H1 (cell line): ENCODE data around the gene MORN5. TPM values are rescaled to one million over a fixed set of nuclear protein-coding genes. Genes with fewer than 3 reads are reported as not detected.

Experiments
- SIRT6 ChIP-seq: IDR thresholded peaks from one replicate; pipeline ENCODE4 v1.7.1; 2012; ENCODE audit warnings: low read length, inconsistent platforms
- TAF7 ChIP-seq: optimal IDR thresholded peaks from 2 replicates; pipeline ENCODE3; 2011; ENCODE audit warnings: low read depth, mild to moderate bottlenecking, inconsistent platforms, low read length, moderate library complexity, borderline replicate concordance
- TBP ChIP-seq: IDR thresholded peaks from 2 replicates; pipeline ENCODE4 v1.6.1; 2011; ENCODE audit warnings: low read depth, low read length, improper control_type of control experiment
- polyA plus RNA-seq, 7 experiments: library from polyadenylated mRNA; depleted of rRNA in 3 of 7; stranded (reverse) in 5 of 7; unstranded in 2 of 7; fragments of >200 nt in 5 of 7; fragments of 200-250 nt in 2 of 7; gene quantifications; 1 replicate in 5 of 7; 2 replicates in 1 of 7; 4 replicates in 1 of 7; pipeline versions ENCODE4 v1.2.1 to v1.2.3, GENCODE V29; 2011 to 2013; ENCODE audit warnings: missing spikeins in 2 of 7, mixed read lengths in 2 of 7
- total RNA-seq: library from RNA; stranded (reverse); fragmentation: NEBNext Ultra II Directional; extraction: Animal tissue kit (Norgen Biotek cat#: 25700); gene quantifications from 2 replicates; pipeline ENCODE4 v1.2.1, GENCODE V29; 2021
- TF ChIP-seq, protein P1 (sequence below), 3 experiments: IDR thresholded peaks; 1 replicate in 2 of 3; 2 replicates in 1 of 3; pipeline versions ENCODE4 v1.5.1 to v1.6.1; 2011; ENCODE audit warnings: low read length in 3 of 3, mild to moderate bottlenecking in 3 of 3, inconsistent platforms in 2 of 3, low read depth in 1 of 3, moderate library complexity in 1 of 3; ENCODE audit not compliant: insufficient read depth in 1 of 3; ENCODE audit errors: control extremely low read depth in 1 of 3
- TF ChIP-seq, protein P2 (sequence below): IDR thresholded peaks from 2 replicates; pipeline ENCODE4 v1.6.1; 2011; ENCODE audit warnings: low read depth, mild to moderate bottlenecking, low read length; ENCODE audit not compliant: insufficient read depth

Gene MORN5
- total and polyA plus RNA-seq, 2 of the 8 experiments (the other 6 are each of a cell fraction or from before 2014, with no cell fraction given), result not detected

DNA sequence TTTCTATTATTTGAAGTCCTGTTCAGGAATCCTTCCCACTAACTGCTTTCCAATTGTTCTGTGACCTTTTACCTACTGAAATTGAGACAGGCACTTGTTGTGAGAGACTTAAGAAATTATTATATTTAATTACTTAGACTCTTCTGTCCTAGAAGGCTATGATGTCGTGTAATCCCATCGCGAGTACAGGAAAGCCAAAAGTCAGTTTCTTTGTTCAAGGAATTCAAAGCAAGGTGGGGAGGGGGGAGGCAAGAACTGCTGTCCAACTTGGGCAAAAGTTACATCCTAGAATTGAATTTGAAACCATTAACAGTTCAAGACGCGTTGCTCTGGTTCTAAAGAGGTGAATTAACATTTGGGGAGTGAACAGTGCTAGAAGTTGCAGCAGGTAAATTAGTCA, 18.0 kb upstream of the MORN5 start (continued):
- TF ChIP-seq, protein P1, sequence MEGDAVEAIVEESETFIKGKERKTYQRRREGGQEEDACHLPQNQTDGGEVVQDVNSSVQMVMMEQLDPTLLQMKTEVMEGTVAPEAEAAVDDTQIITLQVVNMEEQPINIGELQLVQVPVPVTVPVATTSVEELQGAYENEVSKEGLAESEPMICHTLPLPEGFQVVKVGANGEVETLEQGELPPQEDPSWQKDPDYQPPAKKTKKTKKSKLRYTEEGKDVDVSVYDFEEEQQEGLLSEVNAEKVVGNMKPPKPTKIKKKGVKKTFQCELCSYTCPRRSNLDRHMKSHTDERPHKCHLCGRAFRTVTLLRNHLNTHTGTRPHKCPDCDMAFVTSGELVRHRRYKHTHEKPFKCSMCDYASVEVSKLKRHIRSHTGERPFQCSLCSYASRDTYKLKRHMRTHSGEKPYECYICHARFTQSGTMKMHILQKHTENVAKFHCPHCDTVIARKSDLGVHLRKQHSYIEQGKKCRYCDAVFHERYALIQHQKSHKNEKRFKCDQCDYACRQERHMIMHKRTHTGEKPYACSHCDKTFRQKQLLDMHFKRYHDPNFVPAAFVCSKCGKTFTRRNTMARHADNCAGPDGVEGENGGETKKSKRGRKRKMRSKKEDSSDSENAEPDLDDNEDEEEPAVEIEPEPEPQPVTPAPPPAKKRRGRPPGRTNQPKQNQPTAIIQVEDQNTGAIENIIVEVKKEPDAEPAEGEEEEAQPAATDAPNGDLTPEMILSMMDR (IDR thresholded peaks at IDR 0.05; ENCODE audit: control extremely low read depth in 1 of 3, insufficient read depth in 1 of 3, low read depth in 1 of 3, low read length in 3 of 3), result no peak
- TF ChIP-seq SIRT6 (no peak), TBP (no peak), TAF7 (no peak)
- TF ChIP-seq, protein P2, sequence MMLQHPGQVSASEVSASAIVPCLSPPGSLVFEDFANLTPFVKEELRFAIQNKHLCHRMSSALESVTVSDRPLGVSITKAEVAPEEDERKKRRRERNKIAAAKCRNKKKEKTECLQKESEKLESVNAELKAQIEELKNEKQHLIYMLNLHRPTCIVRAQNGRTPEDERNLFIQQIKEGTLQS, result no peak
